ENCODE data around the gene SMARCC1.

GRCh38 chr3:47743855-47744254 lies 37.8 kb downstream of the SMARCC1 start:
- no peak for TF ChIP-seq CTCF (conservative IDR thresholded peaks at IDR 0.05; ENCODE audit: low read length)
- TF ChIP-seq EZH2phosphoT487 (IDR thresholded peaks at IDR 0.05; ENCODE audit: borderline replicate concordance), result no peak

Measured in Loucy (cell line).